Renal pelvis (tissue), 4 donors: ENCODE measurements around the gene AGAP1. TPM values are rescaled to one million over a fixed set of nuclear protein-coding genes. Genes with fewer than 3 reads are reported as not detected.

Experiments
- DNase-seq: peaks from one replicate; pipeline ENCODE4 v3.0.0-alpha.2; 2013
- polyA plus RNA-seq, 3 donors: library from polyadenylated mRNA; unstranded; fragments of 120-200 nt; gene quantifications; one replicate each; pipeline ENCODE4 v1.2.1, GENCODE V29; 2013; ENCODE audit not compliant: insufficient read length in 3 of 3

The AGAP1 gene
- polyA plus RNA-seq, 3 donors, result 20.5 to 23.8 (median 21.0) TPM

GRCh38 chr2:235986361-235986760 lies 492.5 kb downstream of the AGAP1 start:
- DNase-seq, result no peak

GRCh38 chr2:235988271-235989015 lies 494.6 kb downstream of the AGAP1 start:
- no peak for DNase-seq

- DNase-seq, result no peak
Observed at GRCh38 chr2:235989591-235989990, 495.7 kb downstream of the AGAP1 start.

GRCh38 chr2:235990344-235990743 lies 496.5 kb downstream of the AGAP1 start:
- no peak for DNase-seq

GRCh38 chr2:235992024-235992423 lies 498.2 kb downstream of the AGAP1 start:
- DNase-seq, result no peak

DNA sequence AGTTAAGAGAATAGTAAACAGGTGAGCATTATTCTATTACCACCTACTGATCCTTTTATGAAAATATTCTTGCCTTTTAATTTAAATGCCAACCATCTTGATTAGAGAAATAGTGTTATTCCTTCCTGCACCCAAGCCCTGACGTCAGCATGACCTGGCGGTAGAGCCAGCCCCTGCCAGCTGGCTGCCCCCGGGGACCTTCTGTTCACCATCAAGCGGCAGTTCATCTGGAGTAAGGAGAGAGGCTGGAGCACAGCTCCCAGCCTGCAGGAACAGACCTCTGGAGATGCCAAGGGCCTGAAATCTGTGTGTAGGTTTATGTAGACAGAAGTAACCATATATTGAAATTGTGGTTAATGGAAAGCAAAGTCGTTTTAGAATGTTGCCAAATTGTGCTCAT lies 502.6 kb downstream of the AGAP1 start:
- DNase-seq, result no peak

- DNase-seq, result no peak
Observed at GRCh38 chr2:235999011-235999410, 505.2 kb downstream of the AGAP1 start.

DNA sequence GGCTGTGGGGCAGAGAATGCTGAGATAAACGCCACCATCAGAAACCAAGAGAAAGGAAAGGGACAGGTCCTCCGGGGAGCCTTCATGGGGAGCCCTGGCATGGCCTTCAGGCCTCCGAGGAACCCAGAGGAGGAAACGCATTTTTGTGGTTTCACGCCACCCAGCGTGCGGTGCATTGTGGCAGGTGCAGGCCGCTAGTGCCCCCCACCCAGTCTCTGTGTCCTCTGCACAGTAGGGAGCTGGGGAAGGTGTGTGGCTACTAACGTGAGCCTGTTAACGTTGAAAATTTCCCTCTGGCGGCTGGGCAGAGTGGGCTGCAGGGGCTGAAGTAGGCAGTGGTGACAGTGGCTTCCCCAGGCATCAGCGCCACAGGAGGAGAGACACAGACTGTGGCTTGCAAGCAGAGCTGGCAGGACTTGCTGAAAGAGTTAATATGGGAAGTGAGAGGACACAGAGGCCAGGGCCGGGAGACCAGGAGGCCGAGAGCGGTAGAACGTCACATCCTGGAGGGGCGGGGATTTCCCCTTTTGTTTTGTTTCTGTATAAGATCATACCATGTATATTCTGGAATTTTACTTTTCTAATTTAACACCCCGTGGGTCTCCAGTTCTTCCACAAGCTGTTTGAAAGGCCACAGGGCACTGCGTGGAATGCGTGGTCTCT lies 507.5 kb downstream of the AGAP1 start:
- DNase-seq, result no peak

DNA sequence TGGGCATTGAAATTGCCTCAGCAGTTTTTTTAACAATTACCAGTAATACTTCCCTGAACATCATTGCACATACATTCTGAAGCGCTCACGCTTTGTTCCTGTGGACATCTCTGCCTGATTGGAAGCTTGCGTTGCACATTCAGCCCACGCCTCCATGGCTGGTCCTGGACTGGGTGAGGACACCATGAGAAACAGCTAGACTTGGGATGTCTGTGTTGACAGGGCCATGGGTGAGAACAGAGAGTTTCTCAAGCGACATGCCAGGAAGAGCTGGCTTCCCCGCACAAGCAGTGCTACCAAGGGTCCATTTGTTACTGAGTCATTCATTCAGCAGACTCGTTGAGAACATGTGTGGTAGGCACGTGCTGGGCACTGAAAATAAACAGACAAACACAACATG lies 508.0 kb downstream of the AGAP1 start:
- no peak for DNase-seq

- no peak for DNase-seq
Observed at GRCh38 chr2:236008006-236008405, 514.2 kb downstream of the AGAP1 start.

DNA sequence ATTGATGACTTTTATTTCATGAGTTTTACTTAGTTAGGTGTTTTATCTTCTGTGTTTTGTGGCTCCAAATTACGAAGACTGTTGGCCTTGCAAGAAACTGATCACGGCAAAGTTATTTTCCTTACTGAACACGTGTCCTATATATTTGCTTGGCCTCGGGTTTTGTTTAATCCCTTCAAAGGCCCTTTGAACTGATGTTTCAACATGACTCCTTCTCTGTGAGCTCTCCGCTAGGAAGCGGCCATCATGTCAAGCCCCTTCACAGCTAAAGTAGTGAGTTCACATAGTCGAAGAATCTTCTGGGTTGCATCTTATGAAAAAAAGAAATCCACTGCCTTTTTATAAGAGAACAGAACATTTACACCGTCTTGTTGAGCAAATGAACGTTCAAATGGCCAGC lies 515.0 kb downstream of the AGAP1 start:
- DNase-seq, result no peak

DNA sequence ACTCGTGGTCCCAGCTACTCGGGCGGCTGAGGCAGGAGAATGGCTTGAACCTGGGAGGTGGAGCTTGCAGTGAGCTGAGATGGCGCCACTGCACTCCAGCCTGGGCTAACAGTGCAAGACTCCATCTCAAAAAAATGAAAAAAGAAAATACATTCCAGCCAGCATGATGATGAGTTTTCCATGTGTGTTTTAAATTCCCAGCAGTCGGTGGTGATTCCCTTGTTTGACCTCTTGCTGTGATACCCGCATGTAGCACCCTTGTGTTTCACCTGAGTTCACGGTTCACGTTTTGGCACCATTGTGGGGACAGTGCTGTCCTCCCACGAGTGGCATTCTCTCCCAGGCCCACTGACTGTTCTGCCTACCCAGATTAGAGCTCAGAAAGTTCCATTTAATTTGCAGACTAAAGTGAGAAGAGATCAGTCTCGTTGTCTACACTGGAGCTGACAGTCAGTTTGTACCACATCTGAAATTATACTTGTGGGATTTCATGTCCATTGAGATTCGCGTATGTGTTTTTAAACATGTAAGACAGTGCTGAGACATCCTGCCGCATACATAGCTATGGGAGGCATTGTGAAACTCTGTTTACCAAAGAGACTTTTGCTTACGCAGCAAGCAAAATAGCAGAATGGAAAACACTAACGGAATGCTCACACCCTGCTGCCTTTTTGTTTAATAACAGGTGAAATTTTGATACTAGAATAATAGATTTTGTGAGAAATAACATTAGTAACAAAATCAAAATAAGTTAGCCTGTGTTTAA lies 517.3 kb downstream of the AGAP1 start:
- no peak for DNase-seq

DNA sequence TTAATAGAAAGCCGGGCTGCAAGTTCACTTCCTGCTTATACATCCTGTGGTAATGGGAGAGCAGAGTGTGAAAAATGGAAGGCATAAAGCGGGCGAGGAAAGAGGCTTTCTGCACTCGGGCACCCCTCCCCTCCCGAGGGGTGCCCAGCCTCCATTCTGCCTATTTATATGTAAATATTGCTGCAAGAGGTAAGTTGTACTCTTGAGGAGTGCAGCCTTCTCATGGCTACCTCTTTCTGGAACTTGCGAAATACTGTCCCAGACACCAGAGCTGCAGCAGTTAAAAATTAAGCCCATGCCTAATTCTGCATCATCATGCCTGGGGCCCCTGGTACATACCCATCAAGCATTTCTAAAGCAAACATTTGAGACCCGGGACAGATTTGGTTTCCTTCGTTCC lies 518.3 kb downstream of the AGAP1 start:
- DNase-seq, result no peak

GRCh38 chr2:236014408-236015131 lies 520.7 kb downstream of the AGAP1 start:
- peak; percentile 19 for DNase-seq

DNA sequence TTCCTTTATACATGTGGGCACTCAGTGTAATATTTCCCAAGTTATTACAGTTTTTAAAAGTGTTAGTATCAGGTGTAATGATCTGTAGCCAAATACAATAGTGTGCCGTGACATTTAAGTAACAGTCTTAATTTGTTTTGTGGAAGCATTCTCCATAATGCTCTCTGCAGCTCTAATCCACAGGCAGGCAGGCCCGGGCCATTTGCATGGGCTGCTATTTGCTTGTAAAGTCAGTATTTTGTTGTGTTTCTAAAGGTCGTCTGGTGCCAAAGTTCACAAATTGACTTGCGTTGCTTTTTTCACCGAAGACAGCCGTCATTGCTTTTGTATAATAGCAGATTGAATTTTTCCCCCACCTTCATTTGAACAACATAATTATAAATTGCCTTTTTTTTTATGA lies 521.3 kb downstream of the AGAP1 start:
- DNase-seq, result no peak

- DNase-seq, result no peak
Observed at GRCh38 chr2:236016496-236016895, 522.7 kb downstream of the AGAP1 start.

- no peak for DNase-seq
Observed at GRCh38 chr2:236017446-236017845, 523.6 kb downstream of the AGAP1 start.

DNA sequence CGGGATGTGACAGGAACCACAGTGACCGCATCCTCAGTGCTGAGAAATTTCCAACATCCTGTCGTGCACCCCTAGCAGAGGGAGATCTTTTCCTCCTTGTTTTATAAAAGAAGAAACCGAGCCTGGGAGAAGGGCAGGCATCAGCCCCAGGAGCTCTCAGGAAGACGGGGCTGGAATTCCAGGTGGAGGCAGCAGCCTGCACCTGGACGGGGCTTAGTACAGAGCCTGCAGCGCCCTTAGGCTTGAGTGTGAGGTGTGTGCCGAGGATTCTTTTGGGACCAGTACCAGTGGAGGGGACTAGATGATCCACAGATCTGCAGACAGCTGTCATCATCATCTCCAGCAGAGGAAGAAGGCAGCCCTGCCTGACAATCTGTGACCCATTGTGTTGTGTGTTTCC lies 525.6 kb downstream of the AGAP1 start:
- DNase-seq, result no peak

DNA sequence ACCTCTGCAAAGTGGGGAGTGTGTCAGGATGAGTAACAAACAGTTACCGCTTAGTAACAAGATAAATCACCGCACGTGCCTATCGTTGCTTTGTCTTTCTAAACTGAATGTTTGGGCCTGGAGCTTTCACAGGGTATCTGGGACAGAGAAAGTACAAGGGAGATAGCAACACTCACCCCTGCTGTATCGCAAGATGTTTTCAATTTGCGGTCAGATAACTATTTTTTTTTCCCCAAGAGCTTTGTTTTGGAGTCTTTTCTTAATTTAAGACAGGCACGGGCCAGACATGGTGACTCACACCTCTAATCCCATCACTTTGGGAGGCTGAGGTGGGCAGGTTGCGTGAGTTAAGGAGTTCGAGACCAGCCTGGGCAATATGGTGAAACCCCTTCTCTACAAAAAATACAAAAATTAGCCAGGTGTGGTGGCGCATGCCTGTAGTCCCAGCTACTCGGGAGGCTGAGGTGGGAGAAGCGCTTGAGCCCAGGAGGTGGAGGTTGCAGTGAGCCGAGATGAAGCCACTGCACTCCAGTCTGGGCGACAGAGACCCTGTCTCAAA lies 527.7 kb downstream of the AGAP1 start:
- no peak for DNase-seq

GRCh38 chr2:236022128-236022527 lies 528.3 kb downstream of the AGAP1 start:
- no peak for DNase-seq

DNA sequence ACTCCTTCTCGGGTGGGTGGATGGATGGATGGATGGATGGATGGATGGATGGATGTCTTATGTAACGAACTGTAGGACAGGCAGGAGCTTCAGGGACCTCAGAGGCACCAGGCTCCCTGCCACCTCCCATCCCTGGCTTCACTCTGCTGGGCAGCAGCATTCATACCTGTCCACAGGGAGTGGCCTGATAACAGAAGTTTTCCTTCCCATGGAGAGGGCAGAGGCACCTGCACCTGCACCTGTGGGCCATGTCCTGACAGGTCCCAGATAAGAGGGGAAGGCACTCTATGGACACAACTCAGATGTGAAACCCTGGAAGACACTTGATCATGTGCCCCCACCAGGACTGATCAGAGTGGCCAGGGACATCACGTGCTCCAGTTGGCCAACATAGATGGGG lies 532.0 kb downstream of the AGAP1 start:
- no peak for DNase-seq

- DNase-seq, result peak; percentile 38
Observed at GRCh38 chr2:236026841-236027240, 533.0 kb downstream of the AGAP1 start.
